ENCODE measurements around the gene CCDC175. TPM values are rescaled to one million over a fixed set of nuclear protein-coding genes. Genes with fewer than 3 reads are reported as not detected.

The CCDC175 gene
- total and polyA plus RNA-seq, 10 of the 15 experiments (the other 5 are each of a cell fraction or from before 2014, with no cell fraction given), result not detected

DNA sequence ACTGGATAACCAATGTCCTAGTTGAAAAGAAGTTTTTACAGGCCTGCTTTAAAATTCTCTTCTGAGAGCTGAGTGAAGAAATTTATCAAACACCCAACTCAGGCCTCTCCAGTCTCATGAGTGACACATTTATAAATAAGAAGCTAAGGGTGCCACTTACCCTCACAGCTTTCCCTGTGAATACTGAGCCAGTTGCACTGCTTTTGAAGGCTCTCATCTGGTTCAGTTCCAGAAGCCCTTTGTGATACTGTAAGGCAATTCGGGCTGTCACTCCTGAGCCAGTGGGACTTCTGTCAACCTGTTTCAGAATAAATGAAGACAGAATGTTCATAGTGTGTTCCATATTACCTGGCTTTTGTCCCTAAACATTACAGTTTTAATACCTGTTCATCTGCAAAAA, 100.9 kb downstream of the CCDC175 start (continued):
- TF ChIP-seq FOXM1 (IDR thresholded peaks at IDR 0.05; ENCODE audit: low read depth, low read length) (no peak), IRF4 (IDR thresholded peaks at IDR 0.05; ENCODE audit: low read depth, low read length) (no peak)

DNA sequence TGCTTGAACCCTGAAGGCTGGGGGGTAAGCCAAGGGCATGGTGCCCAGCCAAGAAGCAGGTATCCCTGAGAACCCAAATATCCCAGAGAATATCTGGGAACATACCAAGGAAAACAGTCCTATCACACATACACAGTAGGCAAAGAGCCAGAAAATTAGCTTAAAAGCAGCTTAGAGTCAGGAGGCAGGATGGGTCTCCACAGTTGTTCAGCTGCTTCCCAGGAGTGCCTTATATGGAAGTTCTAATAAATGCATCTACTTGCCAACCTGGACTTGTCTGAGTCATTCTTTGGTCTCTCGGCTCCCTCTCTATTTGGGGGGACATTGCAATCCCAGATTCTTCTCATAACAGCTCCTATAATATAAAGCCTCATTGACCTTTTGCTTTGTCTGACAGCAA, 102.4 kb downstream of the CCDC175 start:
- WGBS (ENCODE audit: insufficient coverage, insufficient replicate concordance, low lambda C conversion rate, missing lambda C conversion rate), result 100% methylated on average over 1 of the region's 1 CpG
- H3K4me2 ChIP-seq (ENCODE audit: control insufficient read depth, insufficient read depth), result no peak overlapping the region
- no peak overlapping the region for H3K9ac ChIP-seq (ENCODE audit: control insufficient read depth, insufficient read depth, low read length)
- H3K4me1 ChIP-seq (ENCODE audit: control insufficient read depth, insufficient read depth, low read length), result no peaks in the 10 kb centered on the region
- no peak overlapping the region for H2AFZ ChIP-seq (ENCODE audit: control insufficient read depth, low read depth, low read length)
- H3K9me3 ChIP-seq (replicated peaks; ENCODE audit: control insufficient read depth, insufficient read depth, low read length), result no peaks in the 10 kb centered on the region
- BruUV-seq (replicated peaks), result no TSS peak
- SMC1A ChIA-PET (ENCODE audit: uncharacterized antibody, unreplicated experiment), result interaction anchor here (1.0 to 1.8 kb wide), 2 partner anchors 30 to 103 kb away, joined by 3 to 5 read pairs; no protein-coding TSS in a partner anchor
- ATAC-seq (no peak), FAIRE-seq (no peak), DNase-seq (ENCODE audit: low read depth, low spot score) (no peak)
- no peak overlapping the region for H3K4me3 ChIP-seq
- POLR2A ChIA-PET, result no interaction called here
- RAD21 ChIA-PET (ENCODE audit: unreplicated experiment), result no interaction called here
- H3K36me3 ChIP-seq (ENCODE audit: control insufficient read depth in 2 of 2, insufficient read depth in 2 of 2, low read length in 1 of 2), result peaks cover 2 to 10% of the 10 kb centered on the region in 2 experiments; a peak in 3 of 4 replicates
- H3K27ac ChIP-seq (ENCODE audit: control insufficient read depth, insufficient read depth), result no peak overlapping the region
- CTCF ChIA-PET, result interaction anchor here (1.5 kb wide), 2 partner anchors 10 to 33 kb away, joined by 5 to 6 read pairs; partner anchors contain the start of genes JKAMP and L3HYPDH
- in situ Hi-C loops (cut with MboI) (no loop called here), intact Hi-C loops (cut with micrococcal nuclease; ENCODE audit: unreplicated experiment) (no loop called here)
- no peaks in the 10 kb centered on the region for H4K20me1 ChIP-seq (ENCODE audit: control insufficient read depth, insufficient read depth)
- no peaks in the 10 kb centered on the region for H3K27me3 ChIP-seq (replicated peaks in 1 of 2; ENCODE audit: control insufficient read depth in 2 of 2, insufficient read depth in 2 of 2, low read length in 1 of 2)
- no peaks in the 10 kb centered on the region for H3K79me2 ChIP-seq (ENCODE audit: control insufficient read depth, insufficient read depth, low read length)
- TF ChIP-seq, protein P1, sequence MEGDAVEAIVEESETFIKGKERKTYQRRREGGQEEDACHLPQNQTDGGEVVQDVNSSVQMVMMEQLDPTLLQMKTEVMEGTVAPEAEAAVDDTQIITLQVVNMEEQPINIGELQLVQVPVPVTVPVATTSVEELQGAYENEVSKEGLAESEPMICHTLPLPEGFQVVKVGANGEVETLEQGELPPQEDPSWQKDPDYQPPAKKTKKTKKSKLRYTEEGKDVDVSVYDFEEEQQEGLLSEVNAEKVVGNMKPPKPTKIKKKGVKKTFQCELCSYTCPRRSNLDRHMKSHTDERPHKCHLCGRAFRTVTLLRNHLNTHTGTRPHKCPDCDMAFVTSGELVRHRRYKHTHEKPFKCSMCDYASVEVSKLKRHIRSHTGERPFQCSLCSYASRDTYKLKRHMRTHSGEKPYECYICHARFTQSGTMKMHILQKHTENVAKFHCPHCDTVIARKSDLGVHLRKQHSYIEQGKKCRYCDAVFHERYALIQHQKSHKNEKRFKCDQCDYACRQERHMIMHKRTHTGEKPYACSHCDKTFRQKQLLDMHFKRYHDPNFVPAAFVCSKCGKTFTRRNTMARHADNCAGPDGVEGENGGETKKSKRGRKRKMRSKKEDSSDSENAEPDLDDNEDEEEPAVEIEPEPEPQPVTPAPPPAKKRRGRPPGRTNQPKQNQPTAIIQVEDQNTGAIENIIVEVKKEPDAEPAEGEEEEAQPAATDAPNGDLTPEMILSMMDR (IDR thresholded peaks at IDR 0.05 in 2 of 3, conservative IDR thresholded peaks at IDR 0.05 in 1 of 3; ENCODE audit: control insufficient read depth in 2 of 3, extremely low read depth in 1 of 3, insufficient read depth in 1 of 3, low read depth in 3 of 3, low read length in 3 of 3), result no peak
- TF ChIP-seq KDM1A (IDR thresholded peaks at IDR 0.05; ENCODE audit: borderline replicate concordance) (no peak), SUPT20H (IDR thresholded peaks at IDR 0.05; ENCODE audit: borderline replicate concordance, control insufficient read depth, low read depth, low read length) (no peak), POLR2AphosphoS2 (IDR thresholded peaks at IDR 0.05; ENCODE audit: low read depth, low read length) (no peak), MEF2B (IDR thresholded peaks at IDR 0.05; ENCODE audit: partially characterized antibody, poor library complexity, severe bottlenecking) (no peak), SMC3 (IDR thresholded peaks at IDR 0.05; ENCODE audit: borderline replicate concordance, low read length) (no peak), RBBP5 (conservative IDR thresholded peaks at IDR 0.05) (no peak), USF1 (IDR thresholded peaks at IDR 0.05; ENCODE audit: borderline replicate concordance, extremely low read length, insufficient read depth, low read depth, low read length) (no peak), PAX5 (IDR thresholded peaks at IDR 0.05; ENCODE audit: borderline replicate concordance, low read depth, low read length) (no peak), SMAD5 (IDR thresholded peaks at IDR 0.05; ENCODE audit: low read depth) (no peak), SMAD1 (IDR thresholded peaks at IDR 0.05; ENCODE audit: low read depth, partially characterized antibody) (no peak), HDAC6 (IDR thresholded peaks at IDR 0.05; ENCODE audit: unreplicated experiment) (no peak), WRNIP1 (IDR thresholded peaks at IDR 0.05; ENCODE audit: borderline replicate concordance, low read depth, low read length) (no peak), NBN (IDR thresholded peaks at IDR 0.05) (no peak), NFYB (IDR thresholded peaks at IDR 0.05; ENCODE audit: insufficient read depth, low read depth, low read length) (no peak), CHD4 (IDR thresholded peaks at IDR 0.05) (no peak), IRF4 (IDR thresholded peaks at IDR 0.05; ENCODE audit: low read depth, low read length) (no peak)
- TF ChIP-seq, protein P2, sequence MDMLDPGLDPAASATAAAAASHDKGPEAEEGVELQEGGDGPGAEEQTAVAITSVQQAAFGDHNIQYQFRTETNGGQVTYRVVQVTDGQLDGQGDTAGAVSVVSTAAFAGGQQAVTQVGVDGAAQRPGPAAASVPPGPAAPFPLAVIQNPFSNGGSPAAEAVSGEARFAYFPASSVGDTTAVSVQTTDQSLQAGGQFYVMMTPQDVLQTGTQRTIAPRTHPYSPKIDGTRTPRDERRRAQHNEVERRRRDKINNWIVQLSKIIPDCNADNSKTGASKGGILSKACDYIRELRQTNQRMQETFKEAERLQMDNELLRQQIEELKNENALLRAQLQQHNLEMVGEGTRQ (IDR thresholded peaks at IDR 0.05; ENCODE audit: borderline replicate concordance, low read depth, low read length), result no peak

All from GM12878 (cell line).